RPMI7951 (cell line): Measurements from ENCODE around the gene VWA5B1. TPM values are rescaled to one million over a fixed set of nuclear protein-coding genes. Genes with fewer than 3 reads are reported as not detected.
"Not testable (repeated sequence)": the region's sequence is repeated elsewhere in the genome, so short reads cannot be mapped to it uniquely, and the experiment has no call there.

Source experiments
- DNase-seq: peaks from one replicate; pipeline ENCODE4 v3.0.0-alpha.2; 2012; ENCODE audit warnings: low read depth
- total RNA-seq: library from RNA; depleted of rRNA; stranded (reverse); fragments of >200 nt; shearing (Covaris generic); gene quantifications from 2 replicates; pipeline ENCODE4 v1.2.3, GENCODE V29; 2014

The VWA5B1 gene
- total RNA-seq, 1 experiment from 2014 or later: not detected

- DNase-seq: peak; percentile 75
Measured at GRCh38 chr1:20279509-20279908, 11.2 kb upstream of the VWA5B1 start.

- DNase-seq: peak; percentile 59
Measured at GRCh38 chr1:20280341-20280740, 10.3 kb upstream of the VWA5B1 start.

- peak; percentile 37 for DNase-seq
Measured at GRCh38 chr1:20280906-20281305, 9.8 kb upstream of the VWA5B1 start.

GRCh38 chr1:20281801-20282200 lies 8.9 kb upstream of the VWA5B1 start:
- peak; percentile 66 for DNase-seq

GRCh38 chr1:20282533-20282932 lies 8.1 kb upstream of the VWA5B1 start:
- no peak for DNase-seq

GRCh38 chr1:20284046-20284445 lies 6.6 kb upstream of the VWA5B1 start:
- DNase-seq: no peak

- DNase-seq: no peak
Measured at GRCh38 chr1:20284625-20285024, 6.0 kb upstream of the VWA5B1 start.

GRCh38 chr1:20285510-20285909 lies 5.2 kb upstream of the VWA5B1 start:
- no peak for DNase-seq

GRCh38 chr1:20287696-20288095 lies 3.0 kb upstream of the VWA5B1 start:
- not testable (repeated sequence) for DNase-seq

GRCh38 chr1:20291645-20292084 lies 990 bp downstream of the VWA5B1 start:
- no peak for DNase-seq

GRCh38 chr1:20298626-20299025 lies 8.0 kb downstream of the VWA5B1 start:
- no peak for DNase-seq

GRCh38 chr1:20301463-20302107 lies 10.9 kb downstream of the VWA5B1 start:
- DNase-seq: no peak

- no peak for DNase-seq
Measured at GRCh38 chr1:20302108-20302471, 11.4 kb downstream of the VWA5B1 start.

- DNase-seq: no peak
Measured at GRCh38 chr1:20307026-20307425, 16.4 kb downstream of the VWA5B1 start.

- no peak for DNase-seq
Measured at GRCh38 chr1:20308569-20308968, 17.9 kb downstream of the VWA5B1 start.

- DNase-seq: no peak
Measured at GRCh38 chr1:20311289-20311688, 20.6 kb downstream of the VWA5B1 start.

GRCh38 chr1:20312310-20312709 lies 21.6 kb downstream of the VWA5B1 start:
- DNase-seq: no peak

GRCh38 chr1:20312818-20313217 lies 22.1 kb downstream of the VWA5B1 start:
- DNase-seq: no peak

GRCh38 chr1:20317471-20317870 lies 26.8 kb downstream of the VWA5B1 start:
- no peak for DNase-seq

- no peak for DNase-seq
Measured at GRCh38 chr1:20318521-20318920, 27.8 kb downstream of the VWA5B1 start.

- DNase-seq: peak; percentile 70
Measured at GRCh38 chr1:20318971-20319370, 28.3 kb downstream of the VWA5B1 start.

GRCh38 chr1:20319456-20320220 lies 29.0 kb downstream of the VWA5B1 start:
- no peak for DNase-seq

- no peak for DNase-seq
Measured at GRCh38 chr1:20320704-20321103, 30.0 kb downstream of the VWA5B1 start.
